SK-N-MC (cell line): Measurements from ENCODE around the gene DET1.

Experiments
- EZH2 ChIP-seq: fragments of 200-600 bp; sonication (generic); IDR thresholded peaks from one replicate; pipeline ENCODE4 v1.6.1; 2017; ENCODE audit warnings: antibody characterized with exemption
- POLR2AphosphoS5 ChIP-seq: IDR thresholded peaks from 2 replicates; pipeline ENCODE4 v1.6.1; 2012; ENCODE audit warnings: mild to moderate bottlenecking, low read depth, low read length, borderline replicate concordance

DNA sequence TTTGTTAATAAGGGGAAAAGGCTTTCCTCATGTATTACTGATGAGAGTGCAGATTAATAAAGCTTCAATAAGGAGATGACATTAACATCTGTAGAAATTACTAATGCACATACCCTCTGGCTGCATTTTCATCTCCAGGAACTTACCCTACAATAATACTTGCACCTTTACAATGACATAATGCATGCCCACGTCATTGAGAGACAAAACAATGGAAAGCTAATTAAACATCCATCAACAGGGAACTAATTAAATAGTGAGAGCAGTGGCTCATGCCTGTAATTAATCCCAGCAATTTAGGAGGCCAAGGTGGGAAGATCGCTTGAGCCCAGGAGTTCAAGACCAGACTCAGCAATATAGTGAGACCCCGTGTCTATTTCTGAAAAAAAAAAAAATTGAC lies 32.8 kb upstream of the DET1 start:
- TF ChIP-seq EZH2 (no peak), POLR2AphosphoS5 (no peak)
